HEK293 (cell line): ENCODE measurements around the gene DLEC1.
"Not testable (repeated sequence)": the region's sequence is repeated elsewhere in the genome, so short reads cannot be mapped to it uniquely, and the experiment has no call there.

Experiments
- CTCF ChIA-PET: fragments of 350-600 bp; formaldehyde crosslinking; extraction: SDS; loops from one replicate; lab custom pipeline; 2021; ENCODE audit warnings: antibody characterized with exemption; lab: Yijun Ruan, JAX
- POLR2A ChIA-PET: fragments of 300-600 bp; formaldehyde crosslinking; extraction: SDS; loops from one replicate; lab custom pipeline; 2020; ENCODE audit warnings: antibody characterized with exemption, inconsistent platforms; lab: Yijun Ruan, JAX
- H3K27ac ChIP-seq: fragments of 200-500 bp; sonication (Bioruptor generic); 2 replicates; pipeline ENCODE4 v1.5.1; 2014; ENCODE audit warnings: low read depth, low read length, control low read depth, inconsistent platforms; ENCODE audit errors: extremely low read depth
- H3K36me3 ChIP-seq, 2 experiments: fragments of 200-500 bp in 1 of 2; sonication (Bioruptor generic) in 1 of 2; 1 replicate in 1 of 2; 2 replicates in 1 of 2; pipeline ENCODE4 v1.5.1; 2014 to 2017; ENCODE audit warnings: inconsistent platforms in 2 of 2, low read length in 2 of 2; ENCODE audit not compliant: control insufficient read depth in 2 of 2, insufficient read depth in 1 of 2
- H3K4me1 ChIP-seq: fragments of 200-500 bp; sonication (Bioruptor generic); 2 replicates; pipeline ENCODE4 v1.5.1; 2014; ENCODE audit warnings: mild to moderate bottlenecking, low read length, inconsistent platforms; ENCODE audit not compliant: control insufficient read depth, insufficient read depth
- H3K4me3 ChIP-seq: 2 replicates; pipeline ENCODE4 v1.5.1; 2011; ENCODE audit warnings: low read depth, mild to moderate bottlenecking, control low read depth, low read length, moderate library complexity
- H3K9me3 ChIP-seq: fragments of 200-500 bp; sonication (Bioruptor generic); 2 replicates; pipeline ENCODE4 v1.5.1; 2014; ENCODE audit warnings: low read depth, low read length, inconsistent platforms; ENCODE audit not compliant: control insufficient read depth, insufficient read depth
- ATF2 ChIP-seq: fragments of 450-650 bp; formaldehyde crosslinking; IDR thresholded peaks from 2 replicates; pipeline ENCODE4 v1.5.1; 2016; ENCODE audit warnings: missing biosample characterization, missing genetic modification characterization, low read depth
- BCL11A ChIP-seq: fragments of 450-650 bp; formaldehyde crosslinking; IDR thresholded peaks from 2 replicates; pipeline ENCODE4 v1.5.1; 2016; ENCODE audit warnings: low read depth, missing biosample characterization, missing genetic modification characterization
- BCL6B ChIP-seq: fragments of 450-650 bp; formaldehyde crosslinking; IDR thresholded peaks from 2 replicates; pipeline ENCODE4 v1.5.1; 2017; ENCODE audit warnings: missing biosample characterization, missing genetic modification characterization
- ELK4 ChIP-seq: IDR thresholded peaks from 2 replicates; pipeline ENCODE4 v1.6.1; 2011; ENCODE audit warnings: mild to moderate bottlenecking, low read depth, low read length, borderline replicate concordance
- IKZF3 ChIP-seq: fragments of 450-650 bp; IDR thresholded peaks from 2 replicates; pipeline ENCODE4 v1.5.0; 2018; ENCODE audit warnings: missing biosample characterization, mild to moderate bottlenecking, missing genetic modification characterization, moderate library complexity
- KLF7 ChIP-seq: fragments of 450-650 bp; formaldehyde crosslinking; IDR thresholded peaks from 2 replicates; pipeline ENCODE4 v1.5.1; 2016; ENCODE audit warnings: missing biosample characterization, missing genetic modification characterization, borderline replicate concordance
- REST ChIP-seq: fragments of 450-650 bp; formaldehyde crosslinking; IDR thresholded peaks from 2 replicates; pipeline ENCODE4 v1.5.1; 2016; ENCODE audit warnings: missing biosample characterization, missing genetic modification characterization
- ZBTB17 ChIP-seq: fragments of 450-650 bp; formaldehyde crosslinking; IDR thresholded peaks from 2 replicates; pipeline ENCODE4 v1.5.1; 2016; ENCODE audit warnings: missing biosample characterization, missing genetic modification characterization
- ZBTB7A ChIP-seq: fragments of 450-650 bp; formaldehyde crosslinking; IDR thresholded peaks from 2 replicates; pipeline ENCODE4 v1.5.1; 2016; ENCODE audit warnings: low read depth, missing biosample characterization, missing genetic modification characterization
- ZFP3 ChIP-seq: fragments of 450-650 bp; formaldehyde crosslinking; IDR thresholded peaks from 2 replicates; pipeline ENCODE4 v1.5.1; 2016; ENCODE audit warnings: low read depth, missing biosample characterization, missing genetic modification characterization
- ZFP41 ChIP-seq: fragments of 450-650 bp; formaldehyde crosslinking; IDR thresholded peaks from 2 replicates; pipeline ENCODE4 v1.5.1; 2016; ENCODE audit warnings: missing biosample characterization, missing genetic modification characterization, borderline replicate concordance
- ZNF114 ChIP-seq: fragments of 450-650 bp; formaldehyde crosslinking; IDR thresholded peaks from 2 replicates; pipeline ENCODE4 v1.5.0; 2017; ENCODE audit warnings: missing biosample characterization, missing genetic modification characterization
- ZNF211 ChIP-seq: fragments of 450-650 bp; formaldehyde crosslinking; IDR thresholded peaks from 2 replicates; pipeline ENCODE4 v1.5.1; 2016; ENCODE audit warnings: low read depth, missing biosample characterization, missing genetic modification characterization
- ZNF518A ChIP-seq: fragments of 450-650 bp; formaldehyde crosslinking; conservative IDR thresholded peaks from 2 replicates; pipeline ENCODE4 v1.5.1; 2016; ENCODE audit warnings: low read depth, missing biosample characterization, missing genetic modification characterization
- ZNF544 ChIP-seq: fragments of 450-650 bp; formaldehyde crosslinking; IDR thresholded peaks from 2 replicates; pipeline ENCODE4 v1.5.0; 2017; ENCODE audit warnings: missing biosample characterization, missing genetic modification characterization
- ZNF624 ChIP-seq: fragments of 450-650 bp; formaldehyde crosslinking; IDR thresholded peaks from 2 replicates; pipeline ENCODE4 v1.5.1; 2017; ENCODE audit warnings: missing biosample characterization, missing genetic modification characterization
- ZNF654 ChIP-seq: fragments of 450-650 bp; formaldehyde crosslinking; IDR thresholded peaks from 2 replicates; pipeline ENCODE4 v1.5.1; 2016; ENCODE audit warnings: low read depth, missing biosample characterization, missing genetic modification characterization
- ZNF658 ChIP-seq: fragments of 450-650 bp; formaldehyde crosslinking; IDR thresholded peaks from 2 replicates; pipeline ENCODE4; 2016; ENCODE audit warnings: missing biosample characterization, missing genetic modification characterization
- ZNF660 ChIP-seq: fragments of 450-650 bp; IDR thresholded peaks from 2 replicates; pipeline ENCODE4 v1.5.1; 2018; ENCODE audit warnings: missing biosample characterization, mild to moderate bottlenecking, missing genetic modification characterization
- ZNF701 ChIP-seq: fragments of 450-650 bp; formaldehyde crosslinking; IDR thresholded peaks from 2 replicates; pipeline ENCODE4 v1.5.1; 2016; ENCODE audit warnings: missing biosample characterization, missing genetic modification characterization

Gene DLEC1

GRCh38 chr3:38034335-38034734, 4.7 kb upstream of the DLEC1 start:
- H3K4me3 ChIP-seq, POLR2A ChIA-PET, CTCF ChIA-PET, H3K9me3 ChIP-seq, H3K36me3 ChIP-seq, H3K4me1 ChIP-seq, H3K27ac ChIP-seq: not testable (repeated sequence)

GRCh38 chr3:38036286-38036685, 2.7 kb upstream of the DLEC1 start:
- H3K4me3 ChIP-seq, result no peak overlapping the region
- no peak overlapping the region for H3K27ac ChIP-seq
- no peaks in the 10 kb centered on the region for H3K36me3 ChIP-seq
- no peak for TF ChIP-seq ZBTB17
- no peak for TF ChIP-seq ZNF658 (tag by site-specific recombination)
- TF ChIP-seq ZNF660 (tag by site-specific recombination), result no peak
- TF ChIP-seq ZFP41 (tag by site-specific recombination), result no peak
- TF ChIP-seq ZFP3 (tag by site-specific recombination), result no peak
- no peak for TF ChIP-seq ZNF211 (tag by site-specific recombination)
- no peak for TF ChIP-seq IKZF3 (tag by site-specific recombination)
- TF ChIP-seq KLF7 (tag by site-specific recombination), result no peak
- no peak for TF ChIP-seq ELK4
- TF ChIP-seq ZNF654, result no peak
- no peak for TF ChIP-seq ATF2 (tag by site-specific recombination)
- no peak for TF ChIP-seq ZNF544 (tag by site-specific recombination)
- TF ChIP-seq BCL6B (tag by site-specific recombination), result no peak
- TF ChIP-seq ZNF624 (tag by site-specific recombination), result no peak
- no peak for TF ChIP-seq ZNF114 (tag by site-specific recombination)
- no peak for TF ChIP-seq ZBTB7A (tag by site-specific recombination)
- no peak for TF ChIP-seq BCL11A (tag by site-specific recombination)
- TF ChIP-seq ZNF701 (tag by site-specific recombination), result no peak
- TF ChIP-seq ZNF518A, result no peak
- TF ChIP-seq REST, result no peak
- no peaks in the 10 kb centered on the region for H3K4me1 ChIP-seq
- H3K9me3 ChIP-seq, result no peaks in the 10 kb centered on the region
- ChIA-PET CTCF (interaction anchor here (0.7 kb wide), 1 partner anchor 16 kb away, joined by 4 read pairs; no protein-coding TSS in a partner anchor), POLR2A (no interaction called here)
